HCT116 (cell line): ENCODE results near the gene FASN.

Experiments used
- REST ChIP-seq: IDR thresholded peaks from 2 replicates; pipeline ENCODE4 v1.6.1; 2012; ENCODE audit warnings: low read depth
- SIN3A ChIP-seq: IDR thresholded peaks from 2 replicates; pipeline ENCODE4 v1.6.1; 2012; ENCODE audit warnings: low read depth
- YY1 ChIP-seq: IDR thresholded peaks from 2 replicates; pipeline ENCODE4 v1.6.1; 2011; ENCODE audit warnings: low read length, low read depth, moderate library complexity, mild to moderate bottlenecking; ENCODE audit not compliant: insufficient replicate concordance; ENCODE audit errors: extremely low read depth
- ZFX ChIP-seq: fragments of 450-650 bp; IDR thresholded peaks from 2 replicates; pipeline ENCODE4 v1.6.1; 2017

GRCh38 chr17:82029391-82029790 is 68.6 kb downstream of the FASN start:
- TF ChIP-seq YY1: no peak
- TF ChIP-seq SIN3A: no peak
- TF ChIP-seq ZFX: no peak
- TF ChIP-seq REST: no peak
